Smooth muscle cell (in vitro differentiated cells): Measurements from ENCODE around the gene BHMT2. TPM values are rescaled to one million over a fixed set of nuclear protein-coding genes. Genes with fewer than 3 reads are reported as not detected.

Experiments
- DNase-seq: peaks from one replicate; lab custom pipeline; 2025; ENCODE audit not compliant: unreplicated experiment; lab: John Stamatoyannopoulos, UW
- H2AFZ ChIP-seq: fragments of 200-600 bp; sonication (generic); 2 replicates; pipeline ENCODE4 v1.6.0; 2016; ENCODE audit warnings: antibody characterized with exemption, low read depth, mild to moderate bottlenecking
- H3F3A ChIP-seq: fragments of 200-600 bp; sonication (generic); 2 replicates; pipeline ENCODE4 v1.6.0; 2017; ENCODE audit warnings: antibody characterized with exemption, low read depth
- H3K27ac ChIP-seq: fragments of 200-600 bp; sonication (generic); 2 replicates; pipeline ENCODE4 v1.5.1; 2016; ENCODE audit warnings: low read depth, mild to moderate bottlenecking
- H3K27me3 ChIP-seq: fragments of 200-600 bp; sonication (generic); 2 replicates; pipeline ENCODE4 v1.6.1; 2016; ENCODE audit warnings: low read depth, mild to moderate bottlenecking
- H3K36me3 ChIP-seq: fragments of 200-600 bp; sonication (generic); 2 replicates; pipeline ENCODE4 v1.5.1; 2016; ENCODE audit warnings: low read depth
- H3K4me1 ChIP-seq: fragments of 200-600 bp; sonication (generic); 2 replicates; pipeline ENCODE4 v1.5.1; 2016; ENCODE audit warnings: low read depth
- H3K4me2 ChIP-seq: fragments of 200-600 bp; sonication (generic); 2 replicates; pipeline ENCODE4 v1.6.0; 2016; ENCODE audit warnings: mild to moderate bottlenecking
- H3K4me3 ChIP-seq: fragments of 200-600 bp; sonication (generic); 2 replicates; pipeline ENCODE4 v1.5.1; 2016; ENCODE audit warnings: mild to moderate bottlenecking
- H3K79me2 ChIP-seq: fragments of 200-600 bp; sonication (generic); 2 replicates; pipeline ENCODE4 v1.6.0; 2016; ENCODE audit warnings: low read depth, mild to moderate bottlenecking
- H3K9ac ChIP-seq: fragments of 200-600 bp; sonication (generic); 2 replicates; pipeline ENCODE4 v1.6.0; 2016; ENCODE audit warnings: low read depth
- H3K9me3 ChIP-seq: fragments of 200-600 bp; sonication (generic); replicated peaks from 2 replicates; pipeline ENCODE4 v1.5.1; 2016; ENCODE audit warnings: low read depth
- H4K20me1 ChIP-seq: fragments of 200-600 bp; sonication (generic); 2 replicates; pipeline ENCODE4 v1.6.0; 2016; ENCODE audit warnings: low read depth
- CTCF ChIP-seq: fragments of 200-600 bp; sonication (generic); IDR thresholded peaks from 2 replicates; pipeline ENCODE4 v1.5.1; 2017; ENCODE audit warnings: borderline replicate concordance, mild to moderate bottlenecking, antibody characterized with exemption; ENCODE audit not compliant: insufficient read depth, poor library complexity, severe bottlenecking
- WGBS: methylation state at CpG from one replicate; pipeline ENCODE4 v1.1.7; 2016; ENCODE audit warnings: low lambda C conversion rate; 5-methylcytosine and 5-hydroxymethylcytosine counted together
- polyA plus RNA-seq: library from polyadenylated mRNA; unstranded; fragments of >200 nt; fragmentation: Nextera tagmentation; extraction: Ambion mirVana; gene quantifications from 2 replicates; pipeline ENCODE4 v1.2.1, GENCODE V29; 2016
- total RNA-seq: library from RNA; depleted of rRNA; stranded (reverse); fragments of >200 nt; gene quantifications from 2 replicates; pipeline ENCODE4 v1.2.3, GENCODE V29; 2014

BHMT2 gene
- total and polyA plus RNA-seq, 2 experiments from 2014 or later, result not detected

- no peaks in the 10 kb centered on the region for H3K4me1 ChIP-seq
- H4K20me1 ChIP-seq, result no peaks in the 10 kb centered on the region
- H3K36me3 ChIP-seq, result no peaks in the 10 kb centered on the region
- no peak for DNase-seq
- no peak overlapping the region for H3K4me2 ChIP-seq
- no peak overlapping the region for H2AFZ ChIP-seq
- no peaks in the 10 kb centered on the region for H3K9me3 ChIP-seq
- WGBS, result 82% methylated on average over 8 of the region's 8 CpGs
- no peak overlapping the region for H3K4me3 ChIP-seq
- no peak overlapping the region for H3K27ac ChIP-seq
- no peak overlapping the region for H3K9ac ChIP-seq
- H3F3A ChIP-seq, result peaks cover 13% of the 10 kb centered on the region
- no peaks in the 10 kb centered on the region for H3K79me2 ChIP-seq
- TF ChIP-seq CTCF, result no peak
- H3K27me3 ChIP-seq, result peaks cover 69% of the 10 kb centered on the region
These were observed 39.2 kb downstream of the BHMT2 start for GRCh38 chr5:79108792-79109191.

- Histone ChIP-seq H2AFZ (no peak overlapping the region), H3F3A (peaks cover 13% of the 10 kb centered on the region), H3K4me3 (no peak overlapping the region), H3K27me3 (peaks cover 76% of the 10 kb centered on the region), H4K20me1 (no peaks in the 10 kb centered on the region), H3K79me2 (no peaks in the 10 kb centered on the region), H3K4me1 (no peaks in the 10 kb centered on the region), H3K27ac (no peak overlapping the region), H3K9ac (no peak overlapping the region), H3K36me3 (no peaks in the 10 kb centered on the region), H3K4me2 (no peak overlapping the region), H3K9me3 (no peaks in the 10 kb centered on the region)
- TF ChIP-seq CTCF, result peak; percentile 31
- DNase-seq, result no peak
- WGBS, result 41% methylated on average over 15 of the region's 15 CpGs
These were observed 40.2 kb downstream of the BHMT2 start for GRCh38 chr5:79109527-79110492.

GRCh38 chr5:79111387-79111959 lies 41.9 kb downstream of the BHMT2 start, which contains the start of gene BHMT:
BHMT (plus strand) TSS chr5:79111809; CDS start chr5:79111886, 77 bp downstream.
- Histone ChIP-seq H3K27me3 (peaks cover 79% of the 10 kb centered on the region), H3K79me2 (no peaks in the 10 kb centered on the region), H3K4me1 (no peaks in the 10 kb centered on the region), H4K20me1 (no peaks in the 10 kb centered on the region), H3K4me2 (peak within 1 kb of the TSS; percentile 32), H3K27ac (no peak within 1 kb of the TSS), H3K36me3 (no peaks in the 10 kb centered on the region), H2AFZ (no peak within 1 kb of the TSS), H3K9ac (no peak within 1 kb of the TSS), H3F3A (peaks cover 13% of the 10 kb centered on the region), H3K4me3 (peak within 1 kb of the TSS; percentile 9), H3K9me3 (no peaks in the 10 kb centered on the region)
- 21% methylated on average over 30 of the region's 32 CpGs for WGBS
- TF ChIP-seq CTCF, result no peak
- no peak for DNase-seq
